ENCODE measurements around the gene PIK3R4. TPM values are rescaled to one million over a fixed set of nuclear protein-coding genes. Genes with fewer than 3 reads are reported as not detected.
A peak's percentile ranks its signal among the peaks of the same experiment; 100 is the strongest.

The PIK3R4 gene
- total RNA-seq, 1 experiment from 2014 or later, result 47.3 TPM

- Mint-ChIP-seq H3K27ac (ENCODE audit: unreplicated experiment) (no peak overlapping the region), H3K9me3 (ENCODE audit: low read depth, unreplicated experiment) (no peaks in the 10 kb centered on the region), H3K27me3 (ENCODE audit: unreplicated experiment) (no peaks in the 10 kb centered on the region), H3K36me3 (ENCODE audit: insufficient read depth, unreplicated experiment) (peaks cover 10% of the 10 kb centered on the region), H3K4me3 (ENCODE audit: low read depth, unreplicated experiment) (no peak overlapping the region), H3K4me1 (ENCODE audit: low read depth, unreplicated experiment) (peaks cover 9% of the 10 kb centered on the region)
- intact Hi-C loops (cut with micrococcal nuclease; ENCODE audit: unreplicated experiment), result no loop called here
- no peak for DNase-seq
- no TSS peak for BruUV-seq (replicated peaks)
- no peak for TF ChIP-seq CTCF (IDR thresholded peaks at IDR 0.05; ENCODE audit: unreplicated experiment)
- CTCF ChIA-PET, result no interaction called here
Observed at GRCh38 chr3:130705501-130705900, 41.1 kb downstream of the PIK3R4 start.

GRCh38 chr3:130702985-130703384 lies 43.6 kb downstream of the PIK3R4 start:
- no TSS peak for BruUV-seq (replicated peaks)
- Mint-ChIP-seq H3K4me1 (ENCODE audit: low read depth, unreplicated experiment) (peaks cover 9% of the 10 kb centered on the region), H3K36me3 (ENCODE audit: insufficient read depth, unreplicated experiment) (peaks cover 13% of the 10 kb centered on the region), H3K27me3 (ENCODE audit: unreplicated experiment) (no peaks in the 10 kb centered on the region), H3K4me3 (ENCODE audit: low read depth, unreplicated experiment) (no peak overlapping the region), H3K27ac (ENCODE audit: unreplicated experiment) (no peak overlapping the region), H3K9me3 (ENCODE audit: low read depth, unreplicated experiment) (no peaks in the 10 kb centered on the region)
- no peak for TF ChIP-seq CTCF (IDR thresholded peaks at IDR 0.05; ENCODE audit: unreplicated experiment)
- intact Hi-C loops (cut with micrococcal nuclease; ENCODE audit: unreplicated experiment), result loop anchor here (5.0 kb wide), 1 partner anchor 309 kb away; no protein-coding TSS in a partner anchor
- CTCF ChIA-PET, result no interaction called here
- no peak for DNase-seq

- H3K4me3 Mint-ChIP-seq (ENCODE audit: low read depth, unreplicated experiment), result no peak overlapping the region
- intact Hi-C loops (cut with micrococcal nuclease; ENCODE audit: unreplicated experiment), result loop anchor here (5.0 kb wide), 1 partner anchor 312 kb away; no protein-coding TSS in a partner anchor
- H3K27me3 Mint-ChIP-seq (ENCODE audit: unreplicated experiment), result no peaks in the 10 kb centered on the region
- DNase-seq, result no peak
- no peaks in the 10 kb centered on the region for H3K9me3 Mint-ChIP-seq (ENCODE audit: low read depth, unreplicated experiment)
- no peaks in the 10 kb centered on the region for H3K4me1 Mint-ChIP-seq (ENCODE audit: low read depth, unreplicated experiment)
- H3K36me3 Mint-ChIP-seq (ENCODE audit: insufficient read depth, unreplicated experiment), result peaks cover 15% of the 10 kb centered on the region
- no peak for TF ChIP-seq CTCF (IDR thresholded peaks at IDR 0.05; ENCODE audit: unreplicated experiment)
- no TSS peak for BruUV-seq (replicated peaks)
- CTCF ChIA-PET, result interaction anchor here (0.9 to 1.0 kb wide), 2 partner anchors 11 to 193 kb away, joined by 4 read pairs; no protein-coding TSS in a partner anchor
- no peak overlapping the region for H3K27ac Mint-ChIP-seq (ENCODE audit: unreplicated experiment)
Observed at GRCh38 chr3:130700541-130700940, 46.1 kb downstream of the PIK3R4 start.

GRCh38 chr3:130699765-130700164 lies 46.9 kb downstream of the PIK3R4 start:
- Mint-ChIP-seq H3K9me3 (ENCODE audit: low read depth, unreplicated experiment) (no peaks in the 10 kb centered on the region), H3K27ac (ENCODE audit: unreplicated experiment) (no peak overlapping the region), H3K36me3 (ENCODE audit: insufficient read depth, unreplicated experiment) (peaks cover 15% of the 10 kb centered on the region), H3K4me1 (ENCODE audit: low read depth, unreplicated experiment) (no peaks in the 10 kb centered on the region), H3K4me3 (ENCODE audit: low read depth, unreplicated experiment) (no peak overlapping the region), H3K27me3 (ENCODE audit: unreplicated experiment) (no peaks in the 10 kb centered on the region)
- intact Hi-C loops (cut with micrococcal nuclease; ENCODE audit: unreplicated experiment), result loop anchor here (1.0 to 5.0 kb wide), 4 partner anchors 194 to 422 kb away; no protein-coding TSS in a partner anchor
- CTCF ChIA-PET, result no interaction called here
- peak; percentile 44 for DNase-seq
- TF ChIP-seq CTCF (IDR thresholded peaks at IDR 0.05; ENCODE audit: unreplicated experiment), result peak; percentile 77
- no TSS peak for BruUV-seq (replicated peaks)
